Prostate gland (tissue), 2 donors: Measurements from ENCODE around the gene LAMA2.

Experiments used
- POLR2AphosphoS5 ChIP-seq: sonication (generic); formaldehyde crosslinking; IDR thresholded peaks from one replicate; pipeline ENCODE4 v1.6.1; 2017; ENCODE audit warnings: antibody characterized with exemption
- TF ChIP-seq, protein P1 (sequence below), 4 experiments: fragments of 200-600 bp in 2 of 4; fragments of 450-650 bp in 2 of 4; sonication (generic) in 2 of 4; IDR thresholded peaks; 1 replicate in 3 of 4; 2 replicates in 1 of 4; pipeline ENCODE4 v1.5.1; 2016 to 2019; ENCODE audit warnings: antibody characterized with exemption in 4 of 4, mild to moderate bottlenecking in 2 of 4, moderate library complexity in 2 of 4

DNA sequence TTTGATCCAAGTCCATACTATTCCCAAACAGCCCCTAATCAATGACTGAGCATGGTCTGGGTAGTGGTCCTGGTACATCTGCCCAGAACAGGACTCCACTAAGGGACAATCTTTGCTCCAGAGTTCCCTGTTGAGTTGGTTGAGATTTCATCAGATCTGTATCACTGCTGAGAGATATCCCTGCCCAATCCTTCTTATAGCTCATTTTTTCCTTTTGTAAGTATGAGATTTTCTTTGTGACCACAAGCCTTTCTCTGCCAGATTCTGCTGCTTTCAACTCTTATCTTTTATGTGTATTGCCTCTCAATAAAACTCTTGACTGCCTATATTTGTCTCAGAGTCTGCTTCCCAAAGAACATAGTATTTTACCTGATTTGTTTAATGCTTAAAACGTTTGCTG is 46.2 kb upstream of the LAMA2 start:
- TF ChIP-seq POLR2AphosphoS5: no peak
- TF ChIP-seq, protein P1, sequence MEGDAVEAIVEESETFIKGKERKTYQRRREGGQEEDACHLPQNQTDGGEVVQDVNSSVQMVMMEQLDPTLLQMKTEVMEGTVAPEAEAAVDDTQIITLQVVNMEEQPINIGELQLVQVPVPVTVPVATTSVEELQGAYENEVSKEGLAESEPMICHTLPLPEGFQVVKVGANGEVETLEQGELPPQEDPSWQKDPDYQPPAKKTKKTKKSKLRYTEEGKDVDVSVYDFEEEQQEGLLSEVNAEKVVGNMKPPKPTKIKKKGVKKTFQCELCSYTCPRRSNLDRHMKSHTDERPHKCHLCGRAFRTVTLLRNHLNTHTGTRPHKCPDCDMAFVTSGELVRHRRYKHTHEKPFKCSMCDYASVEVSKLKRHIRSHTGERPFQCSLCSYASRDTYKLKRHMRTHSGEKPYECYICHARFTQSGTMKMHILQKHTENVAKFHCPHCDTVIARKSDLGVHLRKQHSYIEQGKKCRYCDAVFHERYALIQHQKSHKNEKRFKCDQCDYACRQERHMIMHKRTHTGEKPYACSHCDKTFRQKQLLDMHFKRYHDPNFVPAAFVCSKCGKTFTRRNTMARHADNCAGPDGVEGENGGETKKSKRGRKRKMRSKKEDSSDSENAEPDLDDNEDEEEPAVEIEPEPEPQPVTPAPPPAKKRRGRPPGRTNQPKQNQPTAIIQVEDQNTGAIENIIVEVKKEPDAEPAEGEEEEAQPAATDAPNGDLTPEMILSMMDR (IDR thresholded peaks at IDR 0.05): no peak
